Body of pancreas (tissue), 4 donors: ENCODE data around the gene EMX1. TPM values are rescaled to one million over a fixed set of nuclear protein-coding genes. Genes with fewer than 3 reads are reported as not detected.
"Not testable (repeated sequence)": the region's sequence is repeated elsewhere in the genome, so short reads cannot be mapped to it uniquely, and the experiment has no call there.

ENCODE experiments used
- ATAC-seq: fragments of 150-250 bp; one replicate; pipeline ENCODE4 v1.9.1; 2016
- DNase-seq, 4 donors: peaks; one replicate each; pipeline ENCODE4 v3.0.0-alpha.2; 2019
- H3K27ac ChIP-seq, 4 donors: fragments of 200-600 bp; sonication (generic); 1 replicate in 3 of 4; 2 replicates in 1 of 4; pipeline versions ENCODE4 v1.5.1 to v1.6.1; 2016 to 2019; ENCODE audit warnings: mild to moderate bottlenecking in 1 of 4, mixed read lengths in 1 of 4, moderate library complexity in 1 of 4
- H3K27me3 ChIP-seq, 2 donors: fragments of 200-600 bp; sonication (generic); one replicate each; pipeline ENCODE4 v1.6.0; 2016; ENCODE audit warnings: mild to moderate bottlenecking in 1 of 2
- H3K36me3 ChIP-seq, 2 donors: fragments of 200-600 bp; sonication (generic); replicated peaks in 1 of 2; 2 replicates each; pipeline ENCODE4 v1.5.1; 2016; ENCODE audit warnings: low read depth in 2 of 2; ENCODE audit not compliant: insufficient read depth in 1 of 2
- H3K4me1 ChIP-seq: fragments of 200-600 bp; sonication (generic); one replicate; pipeline ENCODE4 v1.6.0; 2016
- H3K4me3 ChIP-seq, 2 donors: fragments of 200-600 bp; sonication (generic); 1 replicate in 1 of 2; 2 replicates in 1 of 2; pipeline ENCODE4 v1.5.1; 2016 to 2019
- H3K9me3 ChIP-seq, 3 donors: fragments of 200-600 bp; sonication (generic); 1 replicate in 2 of 3; 2 replicates in 1 of 3; pipeline ENCODE4 v1.5.1; 2016
- CTCF ChIP-seq, 7 experiments: fragments of 450-650 bp in 4 of 7; fragments of 200-600 bp in 3 of 7; sonication (generic) in 3 of 7; IDR thresholded peaks; one replicate each; pipeline ENCODE4 v1.5.1; 2016 to 2019; ENCODE audit warnings: antibody characterized with exemption in 7 of 7
- POLR2A ChIP-seq, 3 donors: fragments of 450-650 bp; IDR thresholded peaks; one replicate each; pipeline ENCODE4 v1.6.1; 2016; ENCODE audit warnings: antibody characterized with exemption in 3 of 3, mild to moderate bottlenecking in 2 of 3
- WGBS, 2 donors: methylation state at CpG; one replicate each; pipeline ENCODE4 v1.1.5; 2017; 5-methylcytosine and 5-hydroxymethylcytosine counted together
- intact Hi-C: fragments of 100-400 bp; cut with DNase I; formaldehyde crosslinking; loops from one replicate; pipeline ENCODE4 v1.15.1; 2023
- total RNA-seq, 2 donors: library from RNA; depleted of rRNA; stranded (reverse); fragments of >200 nt; gene quantifications; one replicate each; pipeline ENCODE4 v1.1.0, GENCODE V29; 2016

The EMX1 gene
- total RNA-seq, 2 donors from 2014 or later, result 0.26 to 0.33 TPM

GRCh38 chr2:72900191-72900825 is 17.0 kb upstream of the EMX1 start:
- Histone ChIP-seq H3K36me3 (no peaks in the 10 kb centered on the region), H3K27me3 (no peaks in the 10 kb centered on the region), H3K9me3 (no peaks in the 10 kb centered on the region), H3K4me3 (no peak overlapping the region), H3K4me1 (peaks cover 9% of the 10 kb centered on the region), H3K27ac (no peak overlapping the region)
- DNase-seq (no peak), ATAC-seq (no peak)
- TF ChIP-seq CTCF (IDR thresholded peaks at IDR 0.05) (no peak), POLR2A (IDR thresholded peaks at IDR 0.05) (no peak)
- WGBS, 2 donors, result 80 to 87% methylated on average over 5 of the region's 5 CpGs
- intact Hi-C loops, result no loop called here

DNA sequence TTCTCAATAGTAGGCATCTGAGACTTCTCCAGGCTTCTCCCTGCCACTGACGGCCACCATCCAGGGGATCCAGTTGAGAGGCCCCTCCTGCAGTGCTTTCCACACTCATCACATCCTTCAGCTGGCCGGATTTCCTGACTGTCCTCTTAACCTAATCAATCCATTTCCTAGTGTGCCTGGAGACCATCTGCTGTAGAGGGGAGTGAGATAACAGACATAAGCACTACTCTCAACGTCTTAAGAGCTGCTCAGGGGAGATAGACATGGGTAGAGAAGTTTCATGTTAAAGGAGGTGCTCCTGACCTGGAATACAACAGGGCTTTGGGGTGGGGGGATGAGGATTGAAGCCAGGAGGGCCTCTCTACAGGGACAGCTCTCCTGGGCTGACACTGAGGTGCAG is 15.9 kb upstream of the EMX1 start:
- Histone ChIP-seq H3K4me3 (no peak overlapping the region), H3K27ac (no peak overlapping the region), H3K9me3 (no peaks in the 10 kb centered on the region), H3K27me3 (no peaks in the 10 kb centered on the region), H3K4me1 (no peaks in the 10 kb centered on the region), H3K36me3 (no peaks in the 10 kb centered on the region)
- TF ChIP-seq POLR2A (IDR thresholded peaks at IDR 0.05) (no peak), CTCF (IDR thresholded peaks at IDR 0.05) (no peak)
- intact Hi-C loops, result no loop called here
- ATAC-seq, result no peak
- no peak for DNase-seq
- WGBS, 2 donors, result 39 to 41% methylated on average over 3 of the region's 3 CpGs

DNA sequence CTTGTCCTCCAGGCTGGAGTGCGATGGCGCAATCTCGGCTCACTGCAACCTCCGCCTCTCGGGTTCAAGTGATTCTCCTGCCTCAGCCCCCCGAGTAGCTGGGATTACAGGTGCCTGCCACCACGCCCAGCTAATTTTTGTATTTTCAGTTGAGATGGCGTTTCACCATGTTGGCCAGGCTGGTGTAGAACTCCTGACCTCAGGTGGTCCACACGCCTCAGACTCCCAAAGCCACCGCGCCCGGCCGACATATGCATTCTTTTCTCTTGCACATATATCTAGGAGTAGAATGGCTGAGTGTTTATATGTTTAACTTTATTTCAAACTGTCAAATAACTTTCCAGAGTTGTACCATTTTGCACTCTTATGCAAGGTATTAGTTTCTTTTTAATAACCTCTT is 9.9 kb upstream of the EMX1 start:
- WGBS, 2 donors, result 80% methylated on average over 13 of the region's 13 CpGs
- DNase-seq, intact Hi-C loops: not testable (repeated sequence)

GRCh38 chr2:72908741-72909140 is 8.6 kb upstream of the EMX1 start:
- 66 to 78% methylated on average over 3 of the region's 3 CpGs for WGBS, 2 donors
- TF ChIP-seq POLR2A (IDR thresholded peaks at IDR 0.05) (no peak), CTCF (IDR thresholded peaks at IDR 0.05) (no peak)
- Histone ChIP-seq H3K27ac (no peak overlapping the region), H3K4me3 (no peak overlapping the region), H3K9me3 (no peaks in the 10 kb centered on the region), H3K4me1 (no peaks in the 10 kb centered on the region), H3K36me3 (no peaks in the 10 kb centered on the region), H3K27me3 (peaks cover 0 to 7% of the 10 kb centered on the region in 2 donors)
- DNase-seq (no peak), ATAC-seq (no peak)
- intact Hi-C loops, result no loop called here

More for the DNA sequence above, 9.9 kb upstream of the EMX1 start:
- H3K27me3 ChIP-seq, H3K36me3 ChIP-seq, ATAC-seq, H3K9me3 ChIP-seq, H3K4me3 ChIP-seq, H3K4me1 ChIP-seq, H3K27ac ChIP-seq: not testable (repeated sequence)

- Histone ChIP-seq H3K27ac (no peak overlapping the region), H3K36me3 (no peaks in the 10 kb centered on the region), H3K4me1 (peaks cover 16% of the 10 kb centered on the region), H3K27me3 (peaks cover 0 to 28% of the 10 kb centered on the region in 2 donors), H3K9me3 (no peaks in the 10 kb centered on the region), H3K4me3 (no peak overlapping the region)
- ATAC-seq, result no peak
- DNase-seq, result no peak
- no peak for TF ChIP-seq CTCF (IDR thresholded peaks at IDR 0.05)
- no peak for TF ChIP-seq POLR2A (IDR thresholded peaks at IDR 0.05)
- 9 to 10% methylated on average over 1 of the region's 1 CpG for WGBS, 2 donors
- intact Hi-C loops, result no loop called here
Measured at GRCh38 chr2:72911256-72911655, 6.1 kb upstream of the EMX1 start.
